Measurements from ENCODE around the gene DSG1. TPM values are rescaled to one million over a fixed set of nuclear protein-coding genes. Genes with fewer than 3 reads are reported as not detected.

Gene DSG1
- total RNA-seq, 2 experiments from 2014 or later = not detected

- POLR2A ChIA-PET = no interaction called here
- no peaks in the 10 kb centered on the region for H3K36me3 ChIP-seq (ENCODE audit: insufficient read depth, low read length)
- no peaks in the 10 kb centered on the region for H3K79me2 ChIP-seq (ENCODE audit: insufficient read depth, low read depth, low read length)
- no peak for DNase-seq (ENCODE audit: low spot score)
- H3K9me2 ChIP-seq (ENCODE audit: insufficient read depth, low read length) = no peaks in the 10 kb centered on the region
- no peak overlapping the region for H3K4me2 ChIP-seq (ENCODE audit: low read length)
- no peak overlapping the region for H3K4me3 ChIP-seq (ENCODE audit: low read depth, low read length, poor library complexity, severe bottlenecking)
- CTCF ChIA-PET (ENCODE audit: unreplicated experiment) = no interaction called here
- no peak overlapping the region for H3K27ac ChIP-seq (ENCODE audit: low read depth, low read length, poor library complexity, severe bottlenecking)
- intact Hi-C loops (cut with micrococcal nuclease; ENCODE audit: unreplicated experiment) = no loop called here
- H4K20me1 ChIP-seq (ENCODE audit: insufficient read depth, low read length) = no peaks in the 10 kb centered on the region
- no peaks in the 10 kb centered on the region for H3K9me3 ChIP-seq (ENCODE audit: low read length)
- no peak overlapping the region for H2AFZ ChIP-seq (ENCODE audit: low read length)
- no TSS peak for BruUV-seq (replicated peaks)
- no peaks in the 10 kb centered on the region for H3K4me1 ChIP-seq (ENCODE audit: insufficient read depth, low read length, poor library complexity, severe bottlenecking)
- TF ChIP-seq EZH2phosphoT487 (IDR thresholded peaks at IDR 0.05; ENCODE audit: borderline replicate concordance, low read depth, low read length) = no peak
- TF ChIP-seq, protein P1, sequence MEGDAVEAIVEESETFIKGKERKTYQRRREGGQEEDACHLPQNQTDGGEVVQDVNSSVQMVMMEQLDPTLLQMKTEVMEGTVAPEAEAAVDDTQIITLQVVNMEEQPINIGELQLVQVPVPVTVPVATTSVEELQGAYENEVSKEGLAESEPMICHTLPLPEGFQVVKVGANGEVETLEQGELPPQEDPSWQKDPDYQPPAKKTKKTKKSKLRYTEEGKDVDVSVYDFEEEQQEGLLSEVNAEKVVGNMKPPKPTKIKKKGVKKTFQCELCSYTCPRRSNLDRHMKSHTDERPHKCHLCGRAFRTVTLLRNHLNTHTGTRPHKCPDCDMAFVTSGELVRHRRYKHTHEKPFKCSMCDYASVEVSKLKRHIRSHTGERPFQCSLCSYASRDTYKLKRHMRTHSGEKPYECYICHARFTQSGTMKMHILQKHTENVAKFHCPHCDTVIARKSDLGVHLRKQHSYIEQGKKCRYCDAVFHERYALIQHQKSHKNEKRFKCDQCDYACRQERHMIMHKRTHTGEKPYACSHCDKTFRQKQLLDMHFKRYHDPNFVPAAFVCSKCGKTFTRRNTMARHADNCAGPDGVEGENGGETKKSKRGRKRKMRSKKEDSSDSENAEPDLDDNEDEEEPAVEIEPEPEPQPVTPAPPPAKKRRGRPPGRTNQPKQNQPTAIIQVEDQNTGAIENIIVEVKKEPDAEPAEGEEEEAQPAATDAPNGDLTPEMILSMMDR (conservative IDR thresholded peaks at IDR 0.05; ENCODE audit: low read length) = no peak
These were observed 986 bp upstream of the DSG1 start for GRCh38 chr18:31316974-31317373.

DNA sequence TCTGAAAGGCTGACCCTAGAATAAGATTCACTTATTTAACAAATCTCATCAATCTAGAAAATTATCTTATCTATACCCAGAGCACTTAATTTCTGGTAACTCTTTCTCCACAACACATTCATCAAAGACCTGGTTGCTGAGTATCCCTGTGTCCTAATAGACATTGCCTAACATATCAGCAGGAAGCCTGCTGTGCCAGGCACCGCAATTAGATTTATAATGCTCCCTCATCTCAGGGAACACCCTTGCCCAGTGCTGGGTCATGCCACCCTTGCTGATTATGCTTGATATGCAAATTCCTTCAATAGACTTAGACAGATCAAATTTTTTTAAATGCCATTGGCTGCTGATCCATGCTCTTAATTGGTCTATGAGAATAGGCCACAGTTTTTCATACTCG lies 3.8 kb downstream of the DSG1 start:
- ChIA-PET POLR2A (no interaction called here), CTCF (ENCODE audit: unreplicated experiment) (no interaction called here)
- Histone ChIP-seq H3K79me2 (ENCODE audit: insufficient read depth, low read depth, low read length) (no peaks in the 10 kb centered on the region), H3K4me2 (ENCODE audit: low read length) (no peak overlapping the region), H3K27ac (ENCODE audit: low read depth, low read length, poor library complexity, severe bottlenecking) (no peak overlapping the region), H3K9me3 (ENCODE audit: low read length) (no peaks in the 10 kb centered on the region), H3K4me3 (ENCODE audit: low read depth, low read length, poor library complexity, severe bottlenecking) (no peak overlapping the region), H3K36me3 (ENCODE audit: insufficient read depth, low read length) (no peaks in the 10 kb centered on the region), H3K4me1 (ENCODE audit: insufficient read depth, low read length, poor library complexity, severe bottlenecking) (no peaks in the 10 kb centered on the region), H3K9me2 (ENCODE audit: insufficient read depth, low read length) (no peaks in the 10 kb centered on the region), H4K20me1 (ENCODE audit: insufficient read depth, low read length) (no peaks in the 10 kb centered on the region), H2AFZ (ENCODE audit: low read length) (no peak overlapping the region)
- intact Hi-C loops (cut with micrococcal nuclease; ENCODE audit: unreplicated experiment) = no loop called here
- BruUV-seq (replicated peaks) = no TSS peak
- TF ChIP-seq, protein P1 (conservative IDR thresholded peaks at IDR 0.05; ENCODE audit: low read length) = no peak
- no peak for TF ChIP-seq EZH2phosphoT487 (IDR thresholded peaks at IDR 0.05; ENCODE audit: borderline replicate concordance, low read depth, low read length)
- DNase-seq (ENCODE audit: low spot score) = no peak

GRCh38 chr18:31325051-31325450 lies 7.1 kb downstream of the DSG1 start:
- Histone ChIP-seq H3K27ac (ENCODE audit: low read depth, low read length, poor library complexity, severe bottlenecking) (no peak overlapping the region), H3K9me3 (ENCODE audit: low read length) (no peaks in the 10 kb centered on the region), H3K9me2 (ENCODE audit: insufficient read depth, low read length) (no peaks in the 10 kb centered on the region), H3K4me1 (ENCODE audit: insufficient read depth, low read length, poor library complexity, severe bottlenecking) (no peaks in the 10 kb centered on the region), H4K20me1 (ENCODE audit: insufficient read depth, low read length) (no peaks in the 10 kb centered on the region), H3K4me3 (ENCODE audit: low read depth, low read length, poor library complexity, severe bottlenecking) (no peak overlapping the region), H3K79me2 (ENCODE audit: insufficient read depth, low read depth, low read length) (no peaks in the 10 kb centered on the region), H2AFZ (ENCODE audit: low read length) (no peak overlapping the region), H3K4me2 (ENCODE audit: low read length) (no peak overlapping the region), H3K36me3 (ENCODE audit: insufficient read depth, low read length) (no peaks in the 10 kb centered on the region)
- TF ChIP-seq, protein P1 (conservative IDR thresholded peaks at IDR 0.05; ENCODE audit: low read length) = no peak
- no peak for TF ChIP-seq EZH2phosphoT487 (IDR thresholded peaks at IDR 0.05; ENCODE audit: borderline replicate concordance, low read depth, low read length)
- BruUV-seq (replicated peaks) = no TSS peak
- DNase-seq (ENCODE audit: low spot score) = no peak
- POLR2A ChIA-PET = interaction anchor here (0.8 kb wide), 1 partner anchor 219 kb away, joined by 3 read pairs; no protein-coding TSS in a partner anchor
- intact Hi-C loops (cut with micrococcal nuclease; ENCODE audit: unreplicated experiment) = no loop called here
- CTCF ChIA-PET (ENCODE audit: unreplicated experiment) = no interaction called here

Data from OCI-LY7 (cell line).